HEK293T (cell line): Measurements from ENCODE around the gene EPHB1.

Experiments
- CTCF ChIA-PET: fragments of 350-600 bp; formaldehyde crosslinking; extraction: SDS; loops from one replicate; lab custom pipeline; 2021; ENCODE audit warnings: antibody characterized with exemption, inconsistent platforms; lab: Yijun Ruan, JAX
- POLR2A ChIA-PET: fragments of 350-600 bp; formaldehyde crosslinking; extraction: SDS; loops from one replicate; lab custom pipeline; 2020; ENCODE audit warnings: antibody characterized with exemption, inconsistent platforms; lab: Yijun Ruan, JAX
- DNase-seq: peaks from one replicate; pipeline ENCODE4 v3.0.0; 2012; ENCODE audit warnings: mixed read lengths; ENCODE audit errors: extremely low spot score
- ARNT ChIP-seq: fragments of 450-650 bp; IDR thresholded peaks from 2 replicates; pipeline ENCODE4 v1.6.1; 2017; ENCODE audit warnings: mild to moderate bottlenecking
- BHLHE40 ChIP-seq: fragments of 450-650 bp; IDR thresholded peaks from 2 replicates; pipeline ENCODE4 v1.6.1; 2016; ENCODE audit warnings: mild to moderate bottlenecking, moderate library complexity, borderline replicate concordance
- CTBP1 ChIP-seq: fragments of 450-650 bp; IDR thresholded peaks from 2 replicates; pipeline ENCODE4 v1.6.1; 2016; ENCODE audit warnings: borderline replicate concordance
- ELF4 ChIP-seq: fragments of 450-650 bp; IDR thresholded peaks from 2 replicates; pipeline ENCODE4 v1.6.1; 2017; ENCODE audit warnings: antibody characterized with exemption
- FOXA1 ChIP-seq: fragments of 450-650 bp; IDR thresholded peaks from 2 replicates; pipeline ENCODE4 v1.6.1; 2016; ENCODE audit warnings: mild to moderate bottlenecking
- FOXK2 ChIP-seq: fragments of 450-650 bp; IDR thresholded peaks from 2 replicates; pipeline ENCODE4 v1.6.1; 2016; ENCODE audit warnings: mild to moderate bottlenecking
- FOXM1 ChIP-seq: fragments of 450-650 bp; IDR thresholded peaks from 2 replicates; pipeline ENCODE4 v1.6.1; 2017; ENCODE audit warnings: mild to moderate bottlenecking, borderline replicate concordance
- HDGF ChIP-seq: fragments of 450-650 bp; IDR thresholded peaks from 2 replicates; pipeline ENCODE4 v1.6.1; 2017; ENCODE audit warnings: antibody characterized with exemption, borderline replicate concordance
- L3MBTL2 ChIP-seq: fragments of 450-650 bp; conservative IDR thresholded peaks from 2 replicates; pipeline ENCODE4 v1.6.1; 2016; ENCODE audit warnings: mild to moderate bottlenecking
- LEF1 ChIP-seq: fragments of 450-650 bp; IDR thresholded peaks from 2 replicates; pipeline ENCODE4 v1.6.1; 2017; ENCODE audit warnings: mild to moderate bottlenecking, borderline replicate concordance
- NFRKB ChIP-seq: fragments of 450-650 bp; IDR thresholded peaks from 2 replicates; pipeline ENCODE4 v1.6.1; 2016; ENCODE audit warnings: mild to moderate bottlenecking, moderate library complexity
- PKNOX1 ChIP-seq: fragments of 450-650 bp; IDR thresholded peaks from 2 replicates; pipeline ENCODE4 v1.6.1; 2016
- SP1 ChIP-seq: fragments of 450-650 bp; IDR thresholded peaks from 2 replicates; pipeline ENCODE4 v1.6.1; 2017
- SUZ12 ChIP-seq: fragments of 450-650 bp; IDR thresholded peaks from 2 replicates; pipeline ENCODE4 v1.6.1; 2016; ENCODE audit warnings: mild to moderate bottlenecking
- TARDBP ChIP-seq: fragments of 450-650 bp; IDR thresholded peaks from 2 replicates; pipeline ENCODE4 v1.6.1; 2016
- ZNF384 ChIP-seq: fragments of 450-650 bp; IDR thresholded peaks from 2 replicates; pipeline ENCODE4 v1.6.1; 2016

Gene EPHB1

GRCh38 chr3:134796281-134797056 lies 1.4 kb downstream of the EPHB1 start:
- CTCF ChIA-PET = interaction anchor here (0.7 to 1.5 kb wide), 3 partner anchors 168 to 1634 kb away, joined by 3 to 5 read pairs (median 4); no protein-coding TSS in a partner anchor
- DNase-seq = peak; percentile 36
- TF ChIP-seq TARDBP = no peak
- no peak for TF ChIP-seq CTBP1
- TF ChIP-seq PKNOX1 = no peak
- POLR2A ChIA-PET = no interaction called here

GRCh38 chr3:134797057-134797740 lies 2.1 kb downstream of the EPHB1 start:
- ChIA-PET CTCF (interaction anchor here (1.4 kb wide), 1 partner anchor 167 kb away, joined by 3 read pairs; no protein-coding TSS in a partner anchor), POLR2A (no interaction called here)
- no peak for DNase-seq
- TF ChIP-seq SUZ12 (no peak), SP1 (no peak), HDGF (no peak), FOXA1 (no peak), ZNF384 (no peak), CTBP1 (no peak), NFRKB (no peak), FOXM1 (no peak), L3MBTL2 (no peak)

GRCh38 chr3:134797741-134798451 lies 2.8 kb downstream of the EPHB1 start:
- ChIA-PET POLR2A (no interaction called here), CTCF (no interaction called here)
- TF ChIP-seq ARNT (no peak), BHLHE40 (no peak), FOXK2 (no peak), TARDBP (no peak)
- no peak for DNase-seq

GRCh38 chr3:134798681-134799311 lies 3.7 kb downstream of the EPHB1 start:
- ChIA-PET POLR2A (no interaction called here), CTCF (no interaction called here)
- no peak for TF ChIP-seq BHLHE40
- TF ChIP-seq PKNOX1 = no peak
- no peak for TF ChIP-seq SP1
- no peak for TF ChIP-seq HDGF
- no peak for DNase-seq

- no peak for TF ChIP-seq TARDBP
- TF ChIP-seq ARNT = no peak
- no peak for TF ChIP-seq ELF4
- TF ChIP-seq FOXM1 = no peak
- no peak for TF ChIP-seq HDGF
- TF ChIP-seq FOXA1 = no peak
- no peak for TF ChIP-seq FOXK2
- TF ChIP-seq PKNOX1 = no peak
- TF ChIP-seq L3MBTL2 = no peak
- no peak for TF ChIP-seq CTBP1
- TF ChIP-seq BHLHE40 = no peak
- TF ChIP-seq ZNF384 = no peak
- TF ChIP-seq NFRKB = no peak
- no peak for TF ChIP-seq SUZ12
- TF ChIP-seq LEF1 = no peak
- TF ChIP-seq SP1 = no peak
- POLR2A ChIA-PET = no interaction called here
- no peak for DNase-seq
- CTCF ChIA-PET = no interaction called here
Measured at GRCh38 chr3:134799393-134799792, 4.3 kb downstream of the EPHB1 start.

- POLR2A ChIA-PET = no interaction called here
- CTCF ChIA-PET = no interaction called here
- no peak for DNase-seq
- no peak for TF ChIP-seq SUZ12
- TF ChIP-seq L3MBTL2 = no peak
- no peak for TF ChIP-seq TARDBP
- TF ChIP-seq FOXA1 = no peak
- no peak for TF ChIP-seq HDGF
- TF ChIP-seq BHLHE40 = no peak
Measured at GRCh38 chr3:134801204-134801958, 6.3 kb downstream of the EPHB1 start.
